ENCODE data around the gene CYP2W1. TPM values are rescaled to one million over a fixed set of nuclear protein-coding genes. Genes with fewer than 3 reads are reported as not detected.
A peak's percentile ranks its signal among the peaks of the same experiment; 100 is the strongest.

Gene CYP2W1
- total and polyA plus RNA-seq, 2 experiments from 2014 or later, result 31.1 to 72.3 TPM

GRCh38 chr7:1020849-1021251 is 37.9 kb downstream of the CYP2W1 start:
- Histone ChIP-seq H3K27me3 (no peaks in the 10 kb centered on the region), H3K27ac (no peak overlapping the region), H2AFZ (no peak overlapping the region), H3K9me2 (replicated peaks; ENCODE audit: insufficient read depth) (no peaks in the 10 kb centered on the region), H3K4me3 (no peak overlapping the region), H3K4me1 (ENCODE audit: insufficient read depth) (peaks cover 3% of the 10 kb centered on the region), H3K79me2 (peaks cover 49% of the 10 kb centered on the region), H3K4me2 (no peak overlapping the region), H3K36me3 (replicated peaks; ENCODE audit: insufficient read depth, low read depth) (no peaks in the 10 kb centered on the region), H3K9me3 (ENCODE audit: low read depth) (no peaks in the 10 kb centered on the region), H4K20me1 (ENCODE audit: insufficient read depth, poor library complexity, severe bottlenecking) (peaks cover 9% of the 10 kb centered on the region)
- DNase-seq (ENCODE audit: low spot score), result no peak
- TF ChIP-seq EZH2phosphoT487 (IDR thresholded peaks at IDR 0.05; ENCODE audit: low read depth, severe bottlenecking, unreplicated experiment) (no peak), CTCF (IDR thresholded peaks at IDR 0.05; ENCODE audit: poor library complexity) (peak; percentile 4), EZH2 (IDR thresholded peaks at IDR 0.05; ENCODE audit: borderline replicate concordance) (no peak)
- WGBS (ENCODE audit: low lambda C conversion rate, missing lambda C conversion rate), result 84% methylated on average over 7 of the region's 7 CpGs

- Histone ChIP-seq H3K4me3 (no peak overlapping the region), H3K9me2 (replicated peaks; ENCODE audit: insufficient read depth) (no peaks in the 10 kb centered on the region), H3K4me1 (ENCODE audit: insufficient read depth) (peaks cover 3% of the 10 kb centered on the region), H3K4me2 (no peak overlapping the region), H3K36me3 (replicated peaks; ENCODE audit: insufficient read depth, low read depth) (no peaks in the 10 kb centered on the region), H2AFZ (no peak overlapping the region), H3K27me3 (no peaks in the 10 kb centered on the region), H3K9me3 (ENCODE audit: low read depth) (no peaks in the 10 kb centered on the region), H3K27ac (no peak overlapping the region), H3K79me2 (peaks cover 54% of the 10 kb centered on the region), H4K20me1 (ENCODE audit: insufficient read depth, poor library complexity, severe bottlenecking) (peaks cover 11% of the 10 kb centered on the region)
- DNase-seq (ENCODE audit: low spot score), result no peak
- TF ChIP-seq CTCF (IDR thresholded peaks at IDR 0.05; ENCODE audit: poor library complexity) (no peak), EZH2 (IDR thresholded peaks at IDR 0.05; ENCODE audit: borderline replicate concordance) (no peak), EZH2phosphoT487 (IDR thresholded peaks at IDR 0.05; ENCODE audit: low read depth, severe bottlenecking, unreplicated experiment) (no peak)
- WGBS (ENCODE audit: low lambda C conversion rate, missing lambda C conversion rate), result 95% methylated on average over 7 of the region's 7 CpGs
These were observed 38.4 kb downstream of the CYP2W1 start for GRCh38 chr7:1021366-1021765.

GRCh38 chr7:1021931-1022330 is 39.0 kb downstream of the CYP2W1 start:
- no peak for DNase-seq (ENCODE audit: low spot score)
- Histone ChIP-seq H3K79me2 (peaks cover 60% of the 10 kb centered on the region), H3K4me1 (ENCODE audit: insufficient read depth) (peaks cover 5% of the 10 kb centered on the region), H3K9me2 (replicated peaks; ENCODE audit: insufficient read depth) (no peaks in the 10 kb centered on the region), H3K27ac (no peak overlapping the region), H3K9me3 (ENCODE audit: low read depth) (no peaks in the 10 kb centered on the region), H3K36me3 (replicated peaks; ENCODE audit: insufficient read depth, low read depth) (no peaks in the 10 kb centered on the region), H3K27me3 (no peaks in the 10 kb centered on the region), H2AFZ (no peak overlapping the region), H3K4me2 (no peak overlapping the region), H3K4me3 (no peak overlapping the region), H4K20me1 (ENCODE audit: insufficient read depth, poor library complexity, severe bottlenecking) (peaks cover 15% of the 10 kb centered on the region)
- 97% methylated on average over 23 of the region's 25 CpGs for WGBS (ENCODE audit: low lambda C conversion rate, missing lambda C conversion rate)
- TF ChIP-seq EZH2phosphoT487 (IDR thresholded peaks at IDR 0.05; ENCODE audit: low read depth, severe bottlenecking, unreplicated experiment) (no peak), CTCF (IDR thresholded peaks at IDR 0.05; ENCODE audit: poor library complexity) (no peak), EZH2 (IDR thresholded peaks at IDR 0.05; ENCODE audit: borderline replicate concordance) (no peak)

- Histone ChIP-seq H3K9me2 (replicated peaks; ENCODE audit: insufficient read depth) (no peaks in the 10 kb centered on the region), H3K4me1 (ENCODE audit: insufficient read depth) (peaks cover 9% of the 10 kb centered on the region), H4K20me1 (ENCODE audit: insufficient read depth, poor library complexity, severe bottlenecking) (peaks cover 16% of the 10 kb centered on the region), H3K4me2 (no peak overlapping the region), H3K4me3 (no peak overlapping the region), H3K9me3 (ENCODE audit: low read depth) (no peaks in the 10 kb centered on the region), H3K27ac (no peak overlapping the region), H3K79me2 (peaks cover 64% of the 10 kb centered on the region), H3K36me3 (replicated peaks; ENCODE audit: insufficient read depth, low read depth) (no peaks in the 10 kb centered on the region), H2AFZ (no peak overlapping the region), H3K27me3 (no peaks in the 10 kb centered on the region)
- no peak for DNase-seq (ENCODE audit: low spot score)
- TF ChIP-seq CTCF (IDR thresholded peaks at IDR 0.05; ENCODE audit: poor library complexity) (no peak), EZH2phosphoT487 (IDR thresholded peaks at IDR 0.05; ENCODE audit: low read depth, severe bottlenecking, unreplicated experiment) (no peak), EZH2 (IDR thresholded peaks at IDR 0.05; ENCODE audit: borderline replicate concordance) (no peak)
- over 99% methylated on average over 17 of the region's 17 CpGs for whole genome bisulfite sequencing (ENCODE audit: low lambda C conversion rate, missing lambda C conversion rate)
These were observed 39.4 kb downstream of the CYP2W1 start for GRCh38 chr7:1022356-1022755.
